GM23248 (cell line): ENCODE results near the gene FBXO47. TPM values are rescaled to one million over a fixed set of nuclear protein-coding genes. Genes with fewer than 3 reads are reported as not detected.
A peak's percentile ranks its signal among the peaks of the same experiment; 100 is the strongest.

Source experiments
- DNase-seq: peaks from one replicate; pipeline ENCODE4 v3.0.0-alpha.2; 2015
- H2AFZ ChIP-seq: fragments of 200-600 bp; sonication (generic); 2 replicates; pipeline ENCODE4 v1.6.1; 2016; ENCODE audit warnings: antibody characterized with exemption
- H3F3A ChIP-seq: fragments of 200-600 bp; sonication (generic); 2 replicates; pipeline ENCODE4 v1.6.1; 2016; ENCODE audit warnings: mild to moderate bottlenecking, antibody characterized with exemption, mixed run types; ENCODE audit not compliant: insufficient read depth
- H3K27ac ChIP-seq: fragments of 200-600 bp; sonication (generic); 2 replicates; pipeline ENCODE4 v1.5.1; 2016; ENCODE audit warnings: mild to moderate bottlenecking
- H3K27me3 ChIP-seq: fragments of 200-600 bp; sonication (generic); replicated peaks from 2 replicates; pipeline ENCODE4 v1.6.1; 2016; ENCODE audit warnings: mild to moderate bottlenecking; ENCODE audit not compliant: insufficient read depth
- H3K36me3 ChIP-seq: fragments of 200-600 bp; sonication (generic); 2 replicates; pipeline ENCODE4 v1.6.1; 2016; ENCODE audit warnings: low read depth, mild to moderate bottlenecking
- H3K4me1 ChIP-seq: fragments of 200-600 bp; sonication (generic); 2 replicates; pipeline ENCODE4 v1.6.1; 2016; ENCODE audit warnings: mild to moderate bottlenecking; ENCODE audit not compliant: insufficient read depth
- H3K4me2 ChIP-seq: fragments of 200-600 bp; sonication (generic); one replicate; pipeline ENCODE4 v1.6.1; 2016; ENCODE audit warnings: mild to moderate bottlenecking; ENCODE audit not compliant: unreplicated experiment
- H3K4me3 ChIP-seq: fragments of 200-600 bp; sonication (generic); 2 replicates; pipeline ENCODE4 v1.5.1; 2016; ENCODE audit warnings: mild to moderate bottlenecking
- H3K79me2 ChIP-seq: fragments of 200-600 bp; sonication (generic); 2 replicates; pipeline ENCODE4 v1.6.1; 2016; ENCODE audit warnings: mild to moderate bottlenecking; ENCODE audit not compliant: insufficient read depth
- H3K9ac ChIP-seq: fragments of 200-600 bp; sonication (generic); 2 replicates; pipeline ENCODE4 v1.6.1; 2016; ENCODE audit warnings: mild to moderate bottlenecking
- H3K9me2 ChIP-seq: fragments of 200-600 bp; sonication (generic); 2 replicates; pipeline ENCODE4 v1.6.1; 2016; ENCODE audit warnings: mixed run types, mild to moderate bottlenecking, moderate library complexity; ENCODE audit not compliant: insufficient read depth
- H3K9me3 ChIP-seq: fragments of 200-600 bp; sonication (generic); one replicate; pipeline ENCODE4 v1.6.1; 2017; ENCODE audit warnings: low read depth
- H4K20me1 ChIP-seq: fragments of 200-600 bp; sonication (generic); 2 replicates; pipeline ENCODE4 v1.6.0; 2016; ENCODE audit not compliant: insufficient read depth
- EZH2 ChIP-seq: fragments of 200-600 bp; sonication (generic); IDR thresholded peaks from 2 replicates; pipeline ENCODE4 v1.6.1; 2018; ENCODE audit warnings: antibody characterized with exemption, mild to moderate bottlenecking; ENCODE audit not compliant: insufficient read depth, poor library complexity, severe bottlenecking
- EZH2phosphoT487 ChIP-seq: fragments of 200-600 bp; sonication (generic); IDR thresholded peaks from 2 replicates; pipeline ENCODE4 v1.6.1; 2018; ENCODE audit warnings: antibody characterized with exemption, moderate library complexity, mild to moderate bottlenecking, low read depth; ENCODE audit not compliant: insufficient read depth
- WGBS, 2 experiments: methylation state at CpG; one replicate each; pipeline ENCODE4 v1.1.6; 2015 to 2017; ENCODE audit warnings: low lambda C conversion rate in 2 of 2, low coverage in 1 of 2; ENCODE audit errors: missing lambda C conversion rate in 2 of 2; 5-methylcytosine and 5-hydroxymethylcytosine counted together
- in situ Hi-C: fragments of 300-500 bp; cut with MboI; formaldehyde crosslinking; loops from 2 replicates; pipeline ENCODE4 v1.15.0; 2020
- polyA plus RNA-seq: library from polyadenylated mRNA; unstranded; fragments of >200 nt; fragmentation: Nextera tagmentation; extraction: Ambion mirVana; gene quantifications from 2 replicates; pipeline ENCODE4 v1.2.1, GENCODE V29; 2016
- total RNA-seq: library from RNA; depleted of rRNA; stranded (reverse); fragments of >200 nt; shearing (Covaris generic); gene quantifications from 2 replicates; pipeline ENCODE4 v1.2.3, GENCODE V29; 2014

The FBXO47 gene
- total and polyA plus RNA-seq, 2 experiments from 2014 or later = under 0.01 TPM; not detected in 1

DNA sequence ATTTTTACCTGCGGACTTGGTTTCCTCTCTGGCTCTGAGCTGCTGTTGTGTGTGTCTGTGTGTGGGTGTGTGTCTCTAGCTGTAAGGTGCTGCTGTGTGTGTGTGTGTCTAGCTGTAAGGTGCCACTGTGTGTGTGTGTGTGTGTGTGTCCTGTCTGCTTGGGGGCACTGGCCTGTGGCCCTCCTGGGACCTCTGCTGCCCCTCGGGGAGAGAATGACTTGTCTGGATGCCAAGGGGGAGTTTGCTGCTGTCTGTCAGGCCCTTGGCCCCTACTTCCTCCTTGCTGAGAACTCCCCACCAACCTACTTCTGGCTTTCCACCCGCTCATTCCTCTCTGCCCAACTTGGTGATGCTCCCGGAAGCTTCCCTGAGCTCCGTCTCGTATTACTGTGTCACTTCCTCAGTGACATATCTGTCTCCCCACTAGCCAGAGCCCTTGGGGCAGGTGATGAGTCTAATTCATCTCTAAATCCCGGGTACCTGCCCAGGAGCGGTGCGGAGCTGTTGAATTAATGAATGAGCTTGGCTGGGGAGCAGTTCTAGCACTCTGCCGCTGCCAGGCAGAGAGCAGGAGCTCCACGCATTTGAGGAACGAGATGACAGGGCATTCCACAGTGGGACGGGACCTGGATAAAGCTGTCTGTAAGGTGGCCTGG lies 45.3 kb downstream of the FBXO47 start:
- Histone ChIP-seq H3K36me3 (peaks cover 29% of the 10 kb centered on the region; the same call in 1 of the 2 replicates), H3K9me3 (no peaks in the 10 kb centered on the region), H3K27ac (no peak overlapping the region), H3K4me2 (no peak overlapping the region), H3K4me1 (no peaks in the 10 kb centered on the region), H3K27me3 (no peaks in the 10 kb centered on the region), H3K9ac (no peak overlapping the region), H2AFZ (no peak overlapping the region), H3K4me3 (no peak overlapping the region), H3K9me2 (no peaks in the 10 kb centered on the region), H4K20me1 (no peaks in the 10 kb centered on the region), H3F3A (peaks cover 66% of the 10 kb centered on the region), H3K79me2 (0 out of 2 replicates have a peak, but pooled peaks cover 5% of the 10 kb centered on the region)
- in situ Hi-C loops = no loop called here
- TF ChIP-seq EZH2 (no peak), EZH2phosphoT487 (no peak)
- DNase-seq = peak; percentile 21
- 59 to 61% methylated on average over 13 of the region's 13 CpGs for WGBS, 2 experiments

DNA sequence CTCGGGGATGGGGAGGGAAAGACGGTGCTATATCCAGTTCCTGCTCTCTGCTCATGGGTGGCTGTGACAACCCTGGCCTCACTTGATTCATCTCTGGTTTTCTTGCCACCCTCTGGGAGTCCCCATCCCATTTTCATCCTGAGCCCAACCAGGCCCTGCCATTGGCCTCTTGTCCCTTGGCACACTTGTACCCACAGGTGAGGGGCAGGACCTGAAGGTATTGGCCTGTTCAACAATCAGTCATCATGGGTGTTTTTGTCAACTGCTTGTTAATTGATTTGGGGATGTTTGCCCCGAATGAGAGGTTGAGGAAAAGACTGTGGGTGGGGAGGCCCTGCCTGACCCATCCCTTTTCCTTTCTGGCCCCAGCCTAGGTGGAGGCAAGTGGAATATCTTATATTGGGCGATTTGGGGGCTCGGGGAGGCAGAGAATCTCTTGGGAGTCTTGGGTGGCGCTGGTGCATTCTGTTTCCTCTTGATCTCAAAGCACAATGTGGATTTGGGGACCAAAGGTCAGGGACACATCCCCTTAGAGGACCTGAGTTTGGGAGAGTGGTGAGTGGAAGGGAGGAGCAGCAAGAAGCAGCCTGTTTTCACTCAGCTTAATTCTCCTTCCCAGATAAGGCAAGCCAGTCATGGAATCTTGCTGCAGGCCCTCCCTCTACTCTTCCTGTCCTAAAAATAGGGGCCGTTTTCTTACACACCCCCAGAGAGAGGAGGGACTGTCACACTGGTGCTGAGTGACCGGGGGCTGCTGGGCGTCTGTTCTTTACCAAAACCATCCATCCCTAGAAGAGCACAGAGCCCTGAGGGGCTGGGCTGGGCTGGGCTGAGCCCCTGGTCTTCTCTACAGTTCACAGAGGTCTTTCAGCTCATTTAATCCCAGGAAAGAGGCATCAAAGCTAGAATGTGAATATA lies 46.6 kb downstream of the FBXO47 start:
- Histone ChIP-seq H4K20me1 (no peaks in the 10 kb centered on the region), H3K9me3 (no peaks in the 10 kb centered on the region), H3K9me2 (no peaks in the 10 kb centered on the region), H3F3A (peaks cover 60% of the 10 kb centered on the region), H3K4me2 (no peak overlapping the region), H3K79me2 (peaks cover 16% of the 10 kb centered on the region), H3K27me3 (no peaks in the 10 kb centered on the region), H3K4me3 (no peak overlapping the region), H3K36me3 (peaks cover 41% of the 10 kb centered on the region), H3K27ac (no peak overlapping the region), H3K9ac (no peak overlapping the region), H2AFZ (no peak overlapping the region), H3K4me1 (no peaks in the 10 kb centered on the region)
- TF ChIP-seq EZH2 (no peak), EZH2phosphoT487 (no peak)
- in situ Hi-C loops = no loop called here
- DNase-seq = no peak
- 61 to 64% methylated on average over 9 of the region's 9 CpGs for WGBS, 2 experiments

DNA sequence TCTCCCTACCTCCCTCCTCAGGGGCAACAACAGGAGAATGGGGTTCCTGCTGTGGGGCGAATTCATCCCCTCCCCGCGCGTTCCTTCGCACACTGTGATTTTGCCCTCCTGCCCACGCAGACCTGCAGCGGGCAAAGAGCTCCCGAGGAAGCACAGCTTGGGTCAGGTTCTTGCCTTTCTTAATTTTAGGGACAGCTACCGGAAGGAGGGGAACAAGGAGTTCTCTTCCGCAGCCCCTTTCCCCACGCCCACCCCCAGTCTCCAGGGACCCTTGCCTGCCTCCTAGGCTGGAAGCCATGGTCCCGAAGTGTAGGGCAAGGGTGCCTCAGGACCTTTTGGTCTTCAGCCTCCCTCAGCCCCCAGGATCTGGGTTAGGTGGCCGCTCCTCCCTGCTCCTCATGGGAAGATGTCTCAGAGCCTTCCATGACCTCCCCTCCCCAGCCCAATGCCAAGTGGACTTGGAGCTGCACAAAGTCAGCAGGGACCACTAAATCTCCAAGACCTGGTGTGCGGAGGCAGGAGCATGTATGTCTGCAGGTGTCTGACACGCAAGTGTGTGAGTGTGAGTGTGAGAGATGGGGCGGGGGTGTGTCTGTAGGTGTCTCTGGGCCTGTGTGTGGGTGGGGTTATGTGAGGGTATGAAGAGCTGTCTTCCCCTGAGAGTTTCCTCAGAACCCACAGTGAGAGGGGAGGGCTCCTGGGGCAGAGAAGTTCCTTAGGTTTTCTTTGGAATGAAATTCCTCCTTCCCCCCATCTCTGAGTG lies 47.7 kb downstream of the FBXO47 start:
- H4K20me1 ChIP-seq = no peaks in the 10 kb centered on the region
- peaks cover 49% of the 10 kb centered on the region for H3F3A ChIP-seq
- H3K79me2 ChIP-seq = peaks cover 27% of the 10 kb centered on the region
- H3K36me3 ChIP-seq = peaks cover 46% of the 10 kb centered on the region
- in situ Hi-C loops = no loop called here
- H3K27me3 ChIP-seq = no peaks in the 10 kb centered on the region
- no peak overlapping the region for H3K4me3 ChIP-seq
- no peak overlapping the region for H3K27ac ChIP-seq
- TF ChIP-seq EZH2phosphoT487 (no peak), EZH2 (no peak)
- H3K4me1 ChIP-seq = no peaks in the 10 kb centered on the region
- no peak overlapping the region for H2AFZ ChIP-seq
- DNase-seq = no peak
- H3K4me2 ChIP-seq = no peak overlapping the region
- WGBS, 2 experiments = 96 to 97% methylated on average over 16 of the region's 16 CpGs
- no peaks in the 10 kb centered on the region for H3K9me3 ChIP-seq
- no peak overlapping the region for H3K9ac ChIP-seq
- no peaks in the 10 kb centered on the region for H3K9me2 ChIP-seq

DNA sequence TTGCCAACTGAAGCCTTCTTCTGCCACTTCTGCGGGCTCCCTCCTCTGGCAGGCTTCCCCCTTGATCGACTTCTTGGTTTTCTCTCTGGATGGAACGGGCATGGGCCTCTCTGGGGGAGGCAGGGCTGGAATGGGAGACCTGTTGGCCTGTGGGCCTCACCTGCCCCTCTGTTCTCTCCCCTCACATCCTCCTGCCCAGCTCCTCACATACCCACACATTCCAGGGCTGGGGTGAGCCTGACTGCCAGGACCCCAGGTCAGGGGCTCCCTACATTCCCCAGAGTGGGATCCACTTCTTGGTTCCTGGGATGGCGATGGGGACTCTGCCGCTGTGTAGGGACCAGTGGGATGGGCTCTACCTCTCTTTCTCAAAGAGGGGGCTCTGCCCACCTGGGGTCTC lies 48.3 kb downstream of the FBXO47 start:
- Histone ChIP-seq H3K27me3 (no peaks in the 10 kb centered on the region), H2AFZ (no peak overlapping the region), H3K9ac (no peak overlapping the region), H3F3A (peaks cover 52% of the 10 kb centered on the region), H3K27ac (no peak overlapping the region), H3K79me2 (peaks cover 33% of the 10 kb centered on the region), H3K36me3 (peaks cover 50% of the 10 kb centered on the region), H3K9me2 (no peaks in the 10 kb centered on the region), H3K9me3 (no peaks in the 10 kb centered on the region), H4K20me1 (no peaks in the 10 kb centered on the region), H3K4me1 (no peaks in the 10 kb centered on the region), H3K4me3 (no peak overlapping the region), H3K4me2 (no peak overlapping the region)
- in situ Hi-C loops = no loop called here
- TF ChIP-seq EZH2phosphoT487 (no peak), EZH2 (no peak)
- WGBS, 2 experiments = 97 to 98% methylated on average over 5 of the region's 5 CpGs
- no peak for DNase-seq
